NCI-H2081 (cell line): Measurements from ENCODE around the gene MLIP.

Experiments used
- DNase-seq, 2 experiments: peaks; one replicate each; lab custom pipeline; 2025; lab: John Stamatoyannopoulos, UW

Gene MLIP

DNA sequence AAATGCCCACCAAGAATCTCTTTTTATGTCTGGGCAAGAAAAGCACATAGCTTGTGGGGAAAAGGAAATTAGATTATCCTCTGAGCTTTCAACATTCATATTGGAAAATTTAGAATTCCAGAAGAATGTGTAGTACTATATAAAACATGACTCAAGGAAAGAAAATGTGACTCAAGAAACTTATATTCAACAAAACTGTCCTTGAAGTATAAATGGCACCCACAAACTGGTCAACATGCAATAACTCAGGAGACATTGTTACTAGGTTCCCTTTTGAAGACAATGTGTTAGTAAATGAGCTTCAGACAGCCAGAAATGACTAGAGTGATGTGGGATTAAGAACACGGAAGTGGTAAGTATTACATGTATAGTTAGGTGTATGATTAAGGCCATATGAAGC is 170.9 kb downstream of the MLIP start:
- DNase-seq = no peak

- DNase-seq = no peak
Measured at GRCh38 chr6:54284161-54284860, 173.1 kb downstream of the MLIP start.

DNA sequence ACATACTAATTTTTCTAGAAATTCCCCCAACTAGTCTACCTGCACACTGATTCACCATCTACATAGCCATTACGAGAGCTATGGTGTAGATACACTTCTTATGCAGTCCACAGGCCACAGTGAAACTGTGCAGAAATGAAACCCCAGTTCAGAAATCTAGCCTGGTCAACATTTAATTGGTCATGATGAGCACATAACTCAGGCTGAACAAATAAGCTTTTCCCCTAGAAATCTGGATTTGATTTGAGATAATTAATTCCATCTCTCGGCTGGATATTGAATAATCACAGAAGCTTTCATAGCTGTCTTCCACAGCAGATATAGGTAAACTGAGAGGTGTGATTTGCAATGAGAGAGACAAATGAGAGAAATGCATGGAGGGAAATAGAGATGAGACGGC is 174.4 kb downstream of the MLIP start:
- no peak for DNase-seq

DNA sequence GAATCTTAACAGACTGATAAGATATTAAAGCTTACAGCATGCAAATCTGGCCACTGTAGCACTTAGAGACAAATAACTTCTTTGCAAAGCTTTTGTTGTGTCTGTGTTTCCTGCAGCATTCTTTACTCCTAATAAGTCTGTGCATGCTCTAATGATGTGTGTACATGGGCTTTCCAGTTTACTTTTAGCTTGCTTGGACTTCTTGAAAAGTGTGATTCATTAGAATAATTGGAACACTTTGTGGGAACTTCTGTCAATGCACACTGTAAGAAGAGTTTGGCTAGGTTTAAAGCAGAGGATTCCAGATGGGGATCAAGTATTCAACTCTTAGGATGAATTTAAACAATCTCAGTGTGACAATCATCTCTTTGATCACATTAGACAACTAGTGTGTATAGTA is 174.9 kb downstream of the MLIP start:
- no peak for DNase-seq

DNA sequence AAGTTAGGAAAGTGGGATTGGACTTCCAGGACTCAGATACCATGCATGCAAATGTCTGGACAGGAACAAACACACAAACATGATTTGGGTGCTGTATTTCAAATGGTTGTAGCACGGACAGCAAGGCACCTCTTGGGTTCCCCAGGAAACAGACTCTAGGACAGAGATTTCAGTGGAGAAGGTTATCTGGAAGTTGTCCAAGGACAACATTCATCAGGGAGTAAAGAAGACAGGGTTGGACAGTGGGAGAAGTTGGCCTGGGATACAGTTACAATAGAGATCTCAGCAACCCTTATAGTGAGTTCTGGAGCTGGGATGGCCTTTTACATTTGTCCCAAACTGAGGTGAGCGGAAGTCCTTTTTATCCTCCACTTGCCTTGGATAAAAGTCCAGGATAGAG is 177.2 kb downstream of the MLIP start:
- no peak for DNase-seq

DNA sequence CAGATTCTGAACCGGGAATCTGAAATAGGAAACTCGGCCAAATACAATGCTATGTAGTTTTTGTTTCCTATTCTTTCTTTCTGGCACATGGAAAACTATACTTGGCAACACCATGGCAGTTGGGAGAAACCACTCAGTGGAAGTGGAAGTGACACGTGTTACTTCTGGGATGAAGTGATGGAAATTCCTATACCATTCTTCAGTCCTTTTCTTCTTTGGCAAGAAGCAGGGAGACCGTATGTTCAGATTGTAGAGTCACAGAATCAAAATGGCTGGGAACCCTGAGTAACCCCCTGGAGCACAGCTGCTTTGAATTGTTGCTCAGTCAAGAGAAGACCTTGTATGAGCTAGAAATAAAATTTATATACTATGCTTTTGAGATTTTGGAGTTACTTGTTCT is 178.2 kb downstream of the MLIP start:
- no peak for DNase-seq

DNA sequence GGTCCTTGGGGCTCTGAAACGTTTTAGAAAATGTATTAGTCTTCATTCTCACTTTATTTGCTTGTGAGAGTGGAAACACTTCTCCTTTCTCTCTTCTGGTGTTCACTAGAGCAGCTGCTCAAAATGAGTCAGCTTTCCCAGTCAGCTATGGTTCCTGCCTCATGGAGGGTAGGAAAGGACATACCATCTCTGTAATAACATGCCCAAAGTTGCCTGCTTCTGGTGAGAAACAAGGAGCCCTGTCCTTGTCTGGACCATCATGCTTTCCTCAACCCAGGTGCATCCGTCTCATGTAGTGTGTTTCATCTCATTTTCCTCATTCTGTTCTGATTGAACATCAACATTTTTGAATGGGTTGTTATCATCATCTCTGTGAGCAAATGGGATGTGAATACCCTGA is 179.9 kb downstream of the MLIP start:
- DNase-seq = no peak

DNA sequence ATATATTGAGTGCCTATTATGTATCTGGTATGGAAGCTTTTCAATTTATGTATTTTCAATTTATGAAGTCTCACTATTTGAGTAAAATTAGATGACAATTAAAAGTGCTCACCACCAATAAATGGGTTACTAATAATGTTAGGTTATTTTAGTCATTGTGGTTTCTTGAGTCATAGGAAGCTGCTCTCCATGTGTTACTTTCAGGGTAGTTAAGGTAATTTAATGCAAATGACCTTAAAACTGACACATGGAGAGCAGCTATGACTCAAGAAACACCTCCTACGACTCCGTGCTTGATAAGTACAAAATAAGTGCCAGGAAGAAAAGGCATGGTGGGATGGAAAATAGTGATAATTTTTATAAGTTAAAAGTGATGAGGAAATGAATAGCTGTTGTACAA is 180.5 kb downstream of the MLIP start:
- DNase-seq = no peak

- no peak for DNase-seq
Measured at GRCh38 chr6:54294965-54295532, 183.8 kb downstream of the MLIP start.

DNA sequence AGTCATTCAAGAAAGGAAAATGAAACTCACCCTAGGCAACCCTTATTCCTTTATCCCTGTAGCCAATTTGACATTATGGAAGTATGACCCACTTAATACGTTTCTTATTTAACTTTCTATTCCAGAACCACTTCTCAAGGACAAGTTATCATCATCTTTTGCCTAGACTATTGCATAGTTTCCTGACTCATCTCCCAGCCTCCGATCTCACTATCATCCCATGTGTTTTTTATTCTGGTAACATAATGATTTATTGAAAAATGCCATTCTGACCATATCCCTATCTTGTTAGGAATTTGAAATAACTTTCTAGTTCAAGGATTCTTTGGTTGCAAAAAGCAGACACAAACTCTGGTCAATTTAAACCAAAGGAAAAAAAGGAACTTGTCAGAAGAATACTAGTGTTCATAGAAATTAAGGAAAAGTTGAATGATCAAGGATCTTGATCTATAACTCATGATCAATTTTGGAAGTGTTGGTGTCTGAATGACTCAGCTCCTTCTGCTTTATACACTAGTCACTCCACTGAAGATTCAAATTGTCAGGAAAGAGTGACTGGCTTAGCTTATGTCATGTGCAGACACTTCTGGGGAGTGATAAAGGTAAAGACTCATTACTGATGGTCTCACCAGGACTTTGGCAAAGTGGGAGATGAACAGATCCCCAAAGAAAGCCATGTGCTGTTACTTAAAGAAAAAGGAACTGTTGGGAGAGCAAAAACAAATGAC is 188.5 kb downstream of the MLIP start:
- no peak for DNase-seq

- DNase-seq = no peak
Measured at GRCh38 chr6:54301770-54302169, 190.5 kb downstream of the MLIP start.

- no peak for DNase-seq
Measured at GRCh38 chr6:54307439-54307910, 196.2 kb downstream of the MLIP start.

DNA sequence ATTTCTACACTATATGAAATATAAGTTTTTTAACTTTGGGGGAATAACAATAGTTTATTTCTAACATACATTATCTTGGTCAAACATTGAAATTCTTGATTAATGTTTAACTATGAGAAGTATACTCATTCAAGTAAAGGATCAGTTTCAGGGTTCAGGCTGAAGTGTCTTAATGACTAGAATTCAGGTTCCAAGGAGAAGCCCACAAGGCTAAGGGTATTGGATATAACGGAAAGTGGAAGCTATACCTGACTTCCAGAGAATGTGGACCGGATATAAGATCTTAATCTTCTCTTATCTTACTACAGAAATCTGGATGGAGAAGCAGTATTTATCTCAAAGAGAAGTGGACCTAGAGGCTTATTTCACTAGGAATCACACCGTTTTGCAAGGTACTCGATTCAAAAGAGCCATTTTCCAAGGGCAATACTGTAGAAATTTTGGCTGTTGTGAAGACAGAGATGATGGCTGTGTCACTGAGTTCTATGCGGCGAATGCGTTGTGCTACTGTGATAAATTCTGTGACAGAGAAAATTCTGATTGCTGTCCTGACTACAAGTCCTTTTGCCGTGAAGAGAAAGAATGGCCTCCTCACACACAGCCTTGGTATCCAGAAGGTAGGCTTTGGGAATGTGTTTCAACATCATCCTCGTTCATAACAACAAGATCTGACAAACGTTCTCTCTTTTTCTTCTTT is 197.2 kb downstream of the MLIP start, which contains the start of gene TINAG:
TINAG (plus strand) TSS at position 153 of the 697 bp plus-strand sequence; CDS start at position 263, 110 bp downstream.
- no peak for DNase-seq

GRCh38 chr6:54308986-54309315 is 197.7 kb downstream of the MLIP start:
- no peak for DNase-seq

- no peak for DNase-seq
Measured at GRCh38 chr6:54310377-54311152, 199.3 kb downstream of the MLIP start.

GRCh38 chr6:54315656-54316055 is 204.4 kb downstream of the MLIP start:
- no peak for DNase-seq
